Bronchial epithelial cell (primary cell): ENCODE results near the gene CLIC1. TPM values are rescaled to one million over a fixed set of nuclear protein-coding genes. Genes with fewer than 3 reads are reported as not detected.

ENCODE experiments used
- DNase-seq: peaks from one replicate; pipeline ENCODE4 v3.0.0-alpha.2; 2010; ENCODE audit warnings: low read depth
- FAIRE-seq: peaks from 2 replicates; lab custom pipeline; 2011; peaks lifted over from hg19 to GRCh38; lab: Jason Lieb, UNC
- H3K27me3 ChIP-seq: 2 replicates; pipeline ENCODE4 v1.5.1; 2011; ENCODE audit warnings: low read length; ENCODE audit not compliant: control insufficient read depth, insufficient read depth
- H3K36me3 ChIP-seq: 2 replicates; pipeline ENCODE4 v1.5.1; 2011; ENCODE audit warnings: low read length; ENCODE audit not compliant: control insufficient read depth, insufficient read depth
- H3K4me3 ChIP-seq: 2 replicates; pipeline ENCODE4 v1.5.1; 2011; ENCODE audit warnings: mild to moderate bottlenecking, low read depth, low read length, control low read depth
- CTCF ChIP-seq: IDR thresholded peaks from 2 replicates; pipeline ENCODE4 v1.5.1; 2011; ENCODE audit warnings: mild to moderate bottlenecking, moderate library complexity, low read length, control low read depth, inconsistent platforms; ENCODE audit not compliant: insufficient read depth, severe bottlenecking
- total RNA-seq: library from RNA; depleted of rRNA; stranded (reverse); fragments of >200 nt; gene quantifications from 2 replicates; pipeline ENCODE4 v1.2.1, GENCODE V29; 2014

Gene CLIC1
- total RNA-seq, 1 donor from 2014 or later: 480 TPM

GRCh38 chr6:31780507-31781243 lies 44.3 kb upstream of the CLIC1 start:
- no peaks in the 10 kb centered on the region for H3K27me3 ChIP-seq
- no peak for TF ChIP-seq CTCF
- FAIRE-seq (no peak), DNase-seq (no peak)
- peaks cover 48% of the 10 kb centered on the region for H3K36me3 ChIP-seq
- H3K4me3 ChIP-seq: no peak overlapping the region

- Histone ChIP-seq H3K27me3 (no peaks in the 10 kb centered on the region), H3K4me3 (no peak overlapping the region), H3K36me3 (peaks cover 41% of the 10 kb centered on the region)
- no peak for DNase-seq
- TF ChIP-seq CTCF: no peak
- no peak for FAIRE-seq
Measured at GRCh38 chr6:31779908-31780307, 43.6 kb upstream of the CLIC1 start.

DNA sequence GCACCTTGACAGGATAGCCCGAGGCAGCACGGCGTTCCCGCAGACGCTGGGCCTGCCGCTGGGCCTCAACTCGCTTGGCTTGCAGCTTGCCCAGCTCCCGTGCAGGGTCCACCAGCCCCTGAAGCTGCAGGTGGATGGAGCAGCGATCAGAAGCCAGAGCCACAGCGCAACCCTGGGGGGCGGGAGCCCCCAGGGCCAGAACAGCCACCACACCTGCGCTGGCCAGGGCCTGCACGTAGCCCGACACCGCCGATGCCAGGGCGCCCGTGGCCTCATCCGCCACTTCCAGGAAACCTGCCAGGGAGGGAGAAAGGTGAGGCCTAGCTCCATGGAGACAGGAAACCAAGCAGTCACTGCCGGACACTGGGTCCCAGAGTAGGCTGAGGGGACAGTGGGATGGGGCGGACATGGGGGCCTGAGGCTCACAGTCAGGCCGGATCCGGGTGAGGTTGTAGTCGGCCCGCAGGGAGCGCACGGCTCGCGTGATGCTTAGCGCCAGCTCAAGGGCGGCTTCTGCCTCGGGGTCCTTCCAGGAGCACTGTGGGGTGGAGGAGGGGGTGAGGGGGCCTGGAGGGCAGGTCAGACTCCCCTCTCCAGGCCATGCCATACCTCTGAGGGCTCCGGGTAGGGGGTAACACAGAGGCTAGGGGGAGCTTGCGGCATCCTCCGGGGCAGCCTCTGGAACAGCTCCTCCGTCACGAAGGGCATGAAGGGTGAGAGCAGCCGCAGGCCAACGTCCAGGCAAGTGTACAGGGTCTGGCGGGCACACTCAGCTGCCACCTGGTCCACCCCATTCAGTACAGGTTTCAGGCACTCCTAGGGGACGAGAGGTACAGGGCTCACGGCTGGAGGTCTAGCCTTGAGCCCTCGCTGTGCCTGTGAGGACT lies 42.9 kb upstream of the CLIC1 start:
- no peak for FAIRE-seq
- no peak for TF ChIP-seq CTCF
- peaks cover 35% of the 10 kb centered on the region for H3K36me3 ChIP-seq

DNA sequence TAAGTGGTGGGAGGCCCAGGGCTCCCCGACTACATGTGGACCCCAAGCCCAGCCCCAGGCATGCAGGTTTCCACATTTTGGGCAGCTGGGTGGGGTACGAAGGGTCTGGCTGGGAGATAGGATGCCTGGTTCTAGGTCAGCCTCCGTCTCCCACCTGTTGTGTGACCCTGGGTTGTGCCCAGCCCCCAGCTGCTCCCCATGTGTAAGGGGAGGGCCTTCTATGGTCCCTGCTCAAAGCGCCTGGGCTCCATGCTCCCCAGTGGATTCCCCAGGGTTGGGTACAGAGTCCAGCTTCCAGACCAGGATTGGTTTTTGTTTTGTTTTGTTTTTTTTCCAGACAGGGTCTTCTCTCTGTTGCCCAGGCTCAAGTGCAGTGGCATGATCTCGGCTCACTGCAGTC lies 41.9 kb upstream of the CLIC1 start:
- Histone ChIP-seq H3K36me3 (peaks cover 31% of the 10 kb centered on the region), H3K4me3 (no peak overlapping the region), H3K27me3 (no peaks in the 10 kb centered on the region)
- TF ChIP-seq CTCF: no peak
- DNase-seq (no peak), FAIRE-seq (no peak)

More for the DNA sequence above, 42.9 kb upstream of the CLIC1 start:
- DNase-seq: no peak
- H3K4me3 ChIP-seq: no peak overlapping the region
- H3K27me3 ChIP-seq: no peaks in the 10 kb centered on the region

GRCh38 chr6:31777667-31778050 lies 41.3 kb upstream of the CLIC1 start:
- no peak for FAIRE-seq
- no peak overlapping the region for H3K4me3 ChIP-seq
- TF ChIP-seq CTCF: no peak
- peaks cover 27% of the 10 kb centered on the region for H3K36me3 ChIP-seq
- no peaks in the 10 kb centered on the region for H3K27me3 ChIP-seq
- DNase-seq: no peak
